HG03280 (cell line): ENCODE data around the gene RHBDL1.

Experiments
- ATAC-seq: cut with Tn5 transposase; IDR thresholded peaks from one replicate; pipeline ENCODE4 v1.9.1; 2021; ENCODE audit warnings: mild to moderate bottlenecking, moderate library complexity; ENCODE audit not compliant: unreplicated experiment

RHBDL1 gene

GRCh38 chr16:716768-717325 lies 41.4 kb downstream of the RHBDL1 start:
- ATAC-seq, result no peak

- no peak for ATAC-seq
Measured at GRCh38 chr16:717450-718245, 42.2 kb downstream of the RHBDL1 start.

- no peak for ATAC-seq
Measured at GRCh38 chr16:718389-718788, 42.9 kb downstream of the RHBDL1 start.

GRCh38 chr16:718922-719321 lies 43.5 kb downstream of the RHBDL1 start:
- ATAC-seq, result no peak

- ATAC-seq, result no peak
Measured at GRCh38 chr16:719815-720446, 44.5 kb downstream of the RHBDL1 start.

GRCh38 chr16:720447-720989 lies 45.0 kb downstream of the RHBDL1 start:
- ATAC-seq, result peak; percentile 15

GRCh38 chr16:720990-721764 lies 45.7 kb downstream of the RHBDL1 start, which contains the start of gene ANTKMT:
TSS of gene ANTKMT (plus strand) at chr16:721146. CDS start at chr16:721275, 129 bp downstream.
- ATAC-seq, result peak; percentile 71

GRCh38 chr16:721765-722540 lies 46.5 kb downstream of the RHBDL1 start:
- no peak for ATAC-seq

GRCh38 chr16:722835-723633 lies 47.6 kb downstream of the RHBDL1 start:
- no peak for ATAC-seq

GRCh38 chr16:723695-724094 lies 48.2 kb downstream of the RHBDL1 start:
- no peak for ATAC-seq

GRCh38 chr16:724188-725040 lies 48.9 kb downstream of the RHBDL1 start:
- no peak for ATAC-seq

- ATAC-seq, result no peak
Measured at GRCh38 chr16:725041-725376, 49.5 kb downstream of the RHBDL1 start.

- no peak for ATAC-seq
Measured at GRCh38 chr16:725463-726187, 50.2 kb downstream of the RHBDL1 start.

GRCh38 chr16:726188-726437 lies 50.6 kb downstream of the RHBDL1 start:
- no peak for ATAC-seq

- ATAC-seq, result no peak
Measured at GRCh38 chr16:726438-727290, 51.2 kb downstream of the RHBDL1 start, which contains the start of the genes CCDC78 and HAGHL. TSS of gene CCDC78 (minus strand) at chr16:726443. CDS start at chr16:726367, 76 bp downstream. TSS of gene HAGHL (plus strand) at chr16:727106. CDS start at chr16:727510, 404 bp downstream.

GRCh38 chr16:727291-727977 lies 52.0 kb downstream of the RHBDL1 start:
- no peak for ATAC-seq
